ENCODE data around the gene TCF3. TPM values are rescaled to one million over a fixed set of nuclear protein-coding genes. Genes with fewer than 3 reads are reported as not detected.

TCF3 gene
- total and polyA plus RNA-seq, 2 donors (not counting 3 experiments of a cell fraction or from before 2014, with no cell fraction given), result 147 to 193 TPM

GRCh38 chr19:1629256-1629808, 23.1 kb downstream of the TCF3 start:
- no peak overlapping the region for H3K4me3 ChIP-seq (replicated peaks in 1 of 3; ENCODE audit: insufficient read depth in 1 of 3, low read depth in 1 of 3, low read length in 3 of 3)
- DNase-seq (ENCODE audit: low read depth, low spot score) (no peak), FAIRE-seq (no peak)
- H3K36me3 ChIP-seq (ENCODE audit: control insufficient read depth in 2 of 2, extremely low read depth in 1 of 2, insufficient read depth in 2 of 2, low read length in 2 of 2), result peaks cover 6 to 37% of the 10 kb centered on the region in 2 experiments
- BruUV-seq (replicated peaks), result no TSS peak
- H3K4me1 ChIP-seq (ENCODE audit: control insufficient read depth, extremely low read depth, insufficient read depth, low read length), result no peaks in the 10 kb centered on the region
- no peak overlapping the region for H2AFZ ChIP-seq (ENCODE audit: low read depth, low read length)
- no peaks in the 10 kb centered on the region for H3K9me1 ChIP-seq (replicated peaks; ENCODE audit: control insufficient read depth, extremely low read depth, insufficient read depth, low read length)
- ChIA-PET CTCF (no interaction called here), POLR2A (no interaction called here)
- no peaks in the 10 kb centered on the region for H3K9me3 ChIP-seq (replicated peaks; ENCODE audit: control insufficient read depth, insufficient read depth, low read length)
- no peaks in the 10 kb centered on the region for H4K20me1 ChIP-seq (replicated peaks; ENCODE audit: control insufficient read depth, extremely low read depth, insufficient read depth, low read length)
- no peak overlapping the region for H3K27ac ChIP-seq (ENCODE audit: insufficient read depth, low read depth, low read length)
- peaks cover 2% of the 10 kb centered on the region for H3K79me2 ChIP-seq (ENCODE audit: control insufficient read depth, insufficient read depth, low read length)
- dilution Hi-C loops (cut with MboI; ENCODE audit: extremely low pct_ligation_motif_present, low sequenced_read_pairs) (no loop called here), intact Hi-C loops (cut with micrococcal nuclease) (no loop called here)
- no peaks in the 10 kb centered on the region for H3K27me3 ChIP-seq (ENCODE audit: control insufficient read depth in 2 of 2, insufficient read depth in 2 of 2, low read length in 2 of 2)
- no peak overlapping the region for H3K4me2 ChIP-seq (ENCODE audit: insufficient read depth, low read length)
- no peak for TF ChIP-seq JUN (IDR thresholded peaks at IDR 0.05; ENCODE audit: borderline replicate concordance, insufficient read depth, insufficient read length, low read depth)
- no peak for TF ChIP-seq EZH2 (IDR thresholded peaks at IDR 0.05; ENCODE audit: borderline replicate concordance, low read depth, low read length, severe bottlenecking)
- TF ChIP-seq GATA2 (IDR thresholded peaks at IDR 0.05; ENCODE audit: insufficient read depth, insufficient read length, low read depth, low read length), result no peak
- TF ChIP-seq POLR2AphosphoS5 (IDR thresholded peaks at IDR 0.05; ENCODE audit: insufficient read depth, low read depth, low read length), result no peak
- TF ChIP-seq CTCF (IDR thresholded peaks at IDR 0.05; ENCODE audit: extremely low read depth in 1 of 2, insufficient read depth in 1 of 2, low read depth in 1 of 2, low read length in 2 of 2), result no peak
- TF ChIP-seq POLR2A (IDR thresholded peaks at IDR 0.05; ENCODE audit: low read depth, low read length), result no peak
- TF ChIP-seq MAX (IDR thresholded peaks at IDR 0.05; ENCODE audit: insufficient read depth, insufficient read length), result no peak
- no peak for TF ChIP-seq FOS (IDR thresholded peaks at IDR 0.05; ENCODE audit: borderline replicate concordance, insufficient read depth, low read length)
- no peak for TF ChIP-seq MYC (IDR thresholded peaks at IDR 0.05; ENCODE audit: low read depth, low read length)
- H3K9ac ChIP-seq (replicated peaks; ENCODE audit: extremely low read depth, insufficient read depth, low read length), result no peak overlapping the region
